Prostate gland (tissue), 2 donors: ENCODE data around the gene PIGU.

Source experiments
- POLR2A ChIP-seq: fragments of 450-650 bp; IDR thresholded peaks from one replicate; pipeline ENCODE4 v1.6.1; 2016; ENCODE audit warnings: antibody characterized with exemption, mild to moderate bottlenecking
- POLR2AphosphoS5 ChIP-seq: sonication (generic); formaldehyde crosslinking; IDR thresholded peaks from one replicate; pipeline ENCODE4 v1.6.1; 2017; ENCODE audit warnings: antibody characterized with exemption
- TF ChIP-seq, protein P1 (sequence below), 4 experiments: fragments of 200-600 bp in 2 of 4; fragments of 450-650 bp in 2 of 4; sonication (generic) in 2 of 4; IDR thresholded peaks; 1 replicate in 3 of 4; 2 replicates in 1 of 4; pipeline ENCODE4 v1.5.1; 2016 to 2019; ENCODE audit warnings: antibody characterized with exemption in 4 of 4, mild to moderate bottlenecking in 2 of 4, moderate library complexity in 2 of 4

- TF ChIP-seq POLR2A (no peak), POLR2AphosphoS5 (no peak)
- TF ChIP-seq, protein P1, sequence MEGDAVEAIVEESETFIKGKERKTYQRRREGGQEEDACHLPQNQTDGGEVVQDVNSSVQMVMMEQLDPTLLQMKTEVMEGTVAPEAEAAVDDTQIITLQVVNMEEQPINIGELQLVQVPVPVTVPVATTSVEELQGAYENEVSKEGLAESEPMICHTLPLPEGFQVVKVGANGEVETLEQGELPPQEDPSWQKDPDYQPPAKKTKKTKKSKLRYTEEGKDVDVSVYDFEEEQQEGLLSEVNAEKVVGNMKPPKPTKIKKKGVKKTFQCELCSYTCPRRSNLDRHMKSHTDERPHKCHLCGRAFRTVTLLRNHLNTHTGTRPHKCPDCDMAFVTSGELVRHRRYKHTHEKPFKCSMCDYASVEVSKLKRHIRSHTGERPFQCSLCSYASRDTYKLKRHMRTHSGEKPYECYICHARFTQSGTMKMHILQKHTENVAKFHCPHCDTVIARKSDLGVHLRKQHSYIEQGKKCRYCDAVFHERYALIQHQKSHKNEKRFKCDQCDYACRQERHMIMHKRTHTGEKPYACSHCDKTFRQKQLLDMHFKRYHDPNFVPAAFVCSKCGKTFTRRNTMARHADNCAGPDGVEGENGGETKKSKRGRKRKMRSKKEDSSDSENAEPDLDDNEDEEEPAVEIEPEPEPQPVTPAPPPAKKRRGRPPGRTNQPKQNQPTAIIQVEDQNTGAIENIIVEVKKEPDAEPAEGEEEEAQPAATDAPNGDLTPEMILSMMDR (IDR thresholded peaks at IDR 0.05): no peak
Measured at GRCh38 chr20:34706912-34707784, 30.3 kb upstream of the PIGU start.
